ENCODE measurements around the gene LCAT.
"Not testable (repeated sequence)": the region's sequence is repeated elsewhere in the genome, so short reads cannot be mapped to it uniquely, and the experiment has no call there.

The LCAT gene

DNA sequence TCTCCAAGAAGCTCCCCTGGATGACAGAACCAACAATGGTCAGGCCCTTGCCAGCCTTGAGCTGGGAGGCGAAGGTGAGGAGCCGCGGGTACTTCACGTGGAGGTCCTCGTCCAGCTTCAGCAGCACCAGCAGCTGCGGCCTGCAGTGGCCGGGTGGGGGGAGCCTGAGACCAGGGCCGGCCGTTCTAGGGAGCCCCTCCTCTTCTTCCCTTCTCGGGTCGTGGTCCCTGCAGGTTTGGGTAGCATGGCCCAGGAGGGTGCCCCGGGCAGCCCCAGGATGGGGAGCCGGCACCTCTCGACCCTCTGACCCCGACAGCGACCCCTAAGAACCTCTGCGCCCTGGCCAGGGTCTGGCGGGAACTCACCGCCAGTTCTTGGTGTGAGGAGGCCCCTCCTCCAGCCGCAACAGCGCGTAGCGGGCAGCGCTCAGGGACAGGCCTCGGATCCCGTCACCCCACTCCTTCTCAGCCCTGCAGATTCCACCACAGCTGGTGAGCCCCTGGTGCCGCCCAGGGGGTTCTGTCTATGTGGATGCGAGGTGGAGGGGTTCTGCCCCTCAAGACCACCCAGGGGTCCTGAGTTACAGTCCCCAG is 3.1 kb upstream of the LCAT start:
- DNase-seq: no peak

GRCh38 chr16:67946128-67946569 is 2.2 kb upstream of the LCAT start:
- DNase-seq: no peak

DNA sequence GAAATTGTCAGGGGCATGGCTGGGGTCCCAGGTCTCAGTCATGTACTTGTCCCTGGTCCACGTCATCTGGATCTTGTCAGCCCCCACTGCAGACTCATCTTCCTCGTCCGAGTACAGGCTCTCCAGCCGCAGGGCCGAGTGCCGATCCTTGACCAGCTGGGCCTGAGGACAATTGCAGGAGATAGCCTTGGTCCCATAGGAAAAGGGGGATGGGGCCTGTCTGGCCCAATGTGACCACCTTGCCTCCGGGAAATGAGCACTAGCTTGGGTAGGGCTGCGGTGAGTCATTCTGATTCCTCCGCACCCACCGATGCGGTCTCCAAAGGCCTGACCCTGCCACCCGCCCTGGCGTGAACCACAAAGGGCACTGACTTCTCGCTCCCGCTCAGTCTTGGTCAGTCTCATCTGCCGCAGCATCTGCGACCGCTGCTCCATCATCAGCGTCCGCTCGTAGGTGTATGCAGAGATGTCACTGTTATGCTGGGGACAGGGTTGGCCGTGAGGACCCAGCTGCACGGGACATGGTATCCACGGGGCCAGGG is 1.5 kb upstream of the LCAT start:
- no peak for DNase-seq

- no peak for DNase-seq
Measured at GRCh38 chr16:67944690-67945391, 921 bp upstream of the LCAT start.

DNA sequence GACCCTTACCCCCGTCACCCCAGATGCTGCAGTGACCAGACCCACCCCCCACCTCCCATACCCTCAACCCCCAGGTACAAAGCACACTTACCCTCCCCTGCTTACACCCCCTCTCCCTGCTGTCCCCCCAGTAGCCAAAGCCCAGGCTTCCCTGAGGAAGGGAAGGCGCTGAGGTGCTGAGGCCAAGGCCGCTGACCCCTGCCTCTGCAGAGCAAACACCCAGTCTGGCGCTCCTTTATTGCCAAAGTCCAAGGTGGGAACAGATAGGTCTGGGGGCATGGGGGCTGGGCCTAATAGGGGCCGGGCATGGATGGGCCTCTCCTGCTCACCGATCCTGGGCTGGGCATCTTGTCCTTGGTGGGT is 683 bp downstream of the LCAT start:
- no peak for DNase-seq

DNA sequence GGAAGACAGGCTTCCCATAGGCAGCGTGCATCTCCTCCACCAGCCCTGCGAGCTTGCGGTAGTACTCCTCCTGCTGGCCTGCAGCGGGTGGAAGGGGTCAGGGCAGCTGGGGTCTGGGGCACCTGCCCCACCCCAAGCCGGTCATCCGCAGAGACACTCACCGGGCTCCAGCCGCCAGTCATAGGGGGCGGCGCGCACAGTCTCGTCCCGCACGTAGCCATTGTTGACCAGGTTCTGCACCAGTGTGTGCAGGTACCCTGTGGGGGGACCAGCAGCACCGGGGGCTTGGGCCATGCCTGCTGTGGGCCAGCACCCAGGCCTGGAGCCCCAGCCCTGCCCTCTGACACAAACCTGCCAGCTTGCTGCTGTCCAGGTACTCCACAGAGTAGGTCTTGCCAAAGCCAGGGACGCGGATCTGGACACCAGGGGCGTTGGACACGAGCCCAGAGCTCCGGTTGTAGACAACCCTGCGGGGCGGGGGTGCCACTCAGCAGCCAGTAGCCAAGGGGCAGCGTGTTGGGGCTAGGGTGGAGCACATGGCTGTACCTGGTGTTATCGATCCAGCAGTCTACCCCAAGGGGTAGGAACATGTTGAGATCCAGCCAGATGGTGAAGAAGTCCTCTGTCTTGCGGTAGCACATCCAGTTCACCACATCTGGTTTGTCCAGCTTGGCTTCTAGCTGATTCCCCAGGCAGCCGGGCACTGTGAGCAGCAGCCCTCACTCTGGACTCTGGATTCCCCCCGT is 1.2 kb downstream of the LCAT start:
- DNase-seq: no peak

DNA sequence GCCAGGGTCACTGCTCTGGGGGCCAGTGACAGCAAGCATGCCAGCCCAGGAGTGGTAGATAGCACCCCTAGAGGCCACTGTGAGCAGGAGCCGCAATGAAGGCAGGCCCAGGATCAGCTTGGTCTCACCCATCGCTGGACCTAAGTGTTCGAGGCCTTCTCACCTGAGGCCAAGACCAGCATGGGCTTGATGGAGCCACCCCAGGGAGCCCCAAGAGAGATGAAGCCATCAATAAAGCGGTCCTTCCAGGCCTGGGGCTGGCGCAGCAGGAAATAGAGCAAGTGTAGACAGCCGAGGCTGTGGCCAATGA is 1.8 kb downstream of the LCAT start:
- DNase-seq: no peak

GRCh38 chr16:67941469-67942199 is 2.3 kb downstream of the LCAT start:
- no peak for DNase-seq

- DNase-seq: no peak
Measured at GRCh38 chr16:67940446-67941089, 3.4 kb downstream of the LCAT start.

GRCh38 chr16:67939507-67940445 is 4.1 kb downstream of the LCAT start:
- DNase-seq: no peak

GRCh38 chr16:67937713-67938112 is 6.2 kb downstream of the LCAT start:
- not testable (repeated sequence) for DNase-seq

DNA sequence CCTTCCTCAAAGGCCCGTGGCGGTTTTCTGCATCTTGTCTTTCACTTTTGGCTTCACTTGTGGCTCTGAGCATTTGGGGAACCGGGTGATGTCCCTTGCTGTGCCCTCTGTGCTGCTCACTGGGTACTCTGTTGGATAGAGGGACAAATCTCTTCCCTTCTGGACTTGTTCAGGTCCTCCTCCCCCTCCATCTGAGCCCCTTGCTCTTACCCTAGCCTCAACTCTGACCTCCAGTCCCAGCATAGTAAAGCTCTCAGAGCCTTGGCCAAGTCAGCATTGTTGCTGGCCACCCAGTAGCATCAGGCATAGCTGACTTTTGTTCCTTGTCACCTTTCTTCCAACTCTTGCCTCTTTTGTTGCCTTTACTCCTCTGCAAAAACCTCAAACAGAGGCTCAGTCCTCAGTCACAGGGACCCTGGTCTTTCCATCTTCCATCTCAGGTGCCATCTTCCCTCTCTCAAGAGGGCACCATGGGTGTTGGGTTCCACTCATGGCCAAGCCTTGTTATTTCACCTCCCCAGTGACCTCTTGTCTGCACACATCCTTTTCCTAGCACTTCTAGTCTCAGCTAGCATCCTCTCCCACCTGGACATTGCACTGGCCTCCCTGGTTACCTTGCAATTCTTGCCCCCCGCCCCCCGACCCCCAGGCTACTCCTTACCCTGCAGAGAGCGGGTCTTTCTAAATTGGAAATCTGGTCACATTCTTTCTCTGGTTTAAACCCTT is 6.9 kb downstream of the LCAT start:
- no peak for DNase-seq

GRCh38 chr16:67936124-67936879 is 7.6 kb downstream of the LCAT start, which contains the start of gene PSMB10:
Gene PSMB10 (minus strand): TSS chr16:67936850. CDS start chr16:67936749, 101 bp downstream.
- DNase-seq: no peak

- peak; percentile 98 for DNase-seq
Measured at GRCh38 chr16:67935402-67936123, 8.4 kb downstream of the LCAT start.

- no peak for DNase-seq
Measured at GRCh38 chr16:67935101-67935401, 8.9 kb downstream of the LCAT start.

DNA sequence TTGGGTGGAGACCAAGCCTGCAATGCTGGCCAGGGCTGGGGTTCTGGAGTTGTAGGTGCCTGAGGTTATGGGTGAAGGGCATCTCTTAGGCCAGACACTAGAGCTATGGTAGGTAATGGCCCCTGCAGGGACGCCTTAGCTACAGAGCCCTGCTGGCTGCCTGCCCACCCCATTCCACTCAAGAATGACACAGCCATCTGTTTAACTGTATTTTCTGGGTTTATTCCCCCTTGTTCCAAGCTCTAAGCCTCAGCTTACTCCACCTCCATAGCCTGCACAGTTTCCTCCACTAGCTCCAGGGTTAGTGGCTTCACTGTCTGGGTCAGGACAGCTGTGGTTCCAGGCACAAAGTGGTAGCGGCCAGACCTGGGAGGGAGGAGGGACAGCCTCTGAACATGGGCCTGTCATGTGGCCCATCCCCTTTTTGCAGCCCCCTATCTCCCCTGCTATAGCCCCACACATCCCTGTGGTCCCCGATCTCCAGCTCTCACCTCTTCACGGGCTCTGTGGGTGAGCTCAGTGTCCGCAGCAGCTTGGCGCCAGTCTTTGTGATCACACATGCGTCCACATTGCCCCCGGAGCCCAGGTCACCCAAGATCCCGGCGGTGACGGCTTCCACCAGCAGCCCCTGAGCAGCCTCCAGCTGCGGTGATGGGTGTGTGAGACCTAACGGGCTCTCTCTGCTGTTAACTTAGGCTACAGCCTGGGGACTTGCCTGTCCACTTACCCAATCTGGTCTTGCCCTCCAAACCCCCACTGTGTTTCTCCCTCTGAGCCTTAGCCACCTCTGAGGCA is 9.4 kb downstream of the LCAT start:
- no peak for DNase-seq

GRCh38 chr16:67933805-67934204 is 10.1 kb downstream of the LCAT start:
- no peak for DNase-seq

DNA sequence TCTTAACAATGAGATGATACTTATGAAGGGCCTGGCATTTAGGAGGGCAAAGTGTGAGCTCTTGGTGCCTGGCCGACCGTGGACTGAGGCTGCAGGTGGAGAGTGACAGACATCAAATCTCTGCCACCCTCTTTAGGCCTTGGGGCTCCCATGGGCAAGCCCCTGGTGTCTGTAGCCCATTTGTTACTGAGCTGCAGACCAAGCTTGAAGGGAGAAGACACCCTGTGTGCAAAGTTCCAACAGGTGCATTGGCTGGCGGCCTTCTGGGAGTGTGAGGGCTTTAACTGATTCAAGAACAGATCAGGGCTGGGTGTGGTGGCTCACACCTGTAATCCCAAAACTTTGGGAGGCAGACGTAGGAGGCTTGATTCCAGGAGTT is 11.5 kb downstream of the LCAT start:
- DNase-seq: no peak

All from NCI-H1436 (cell line).